HG03095 (cell line): ENCODE data around the gene TNFRSF11A.

Experiments used
- ATAC-seq: cut with Tn5 transposase; IDR thresholded peaks from one replicate; pipeline ENCODE4 v1.9.1; 2021; ENCODE audit warnings: moderate library complexity; ENCODE audit not compliant: unreplicated experiment

TNFRSF11A gene

GRCh38 chr18:62324917-62325805, at the start of gene TNFRSF11A:
TSS of gene TNFRSF11A (plus strand) at chr18:62325310. CDS start at chr18:62325353, 43 bp downstream.
- peak; percentile 56 for ATAC-seq

GRCh38 chr18:62277045-62277444, 48.1 kb upstream of the TNFRSF11A start:
- ATAC-seq: no peak

- ATAC-seq: no peak
These were observed 45.5 kb upstream of the TNFRSF11A start for GRCh38 chr18:62279561-62279960.

- ATAC-seq: no peak
These were observed 45.1 kb upstream of the TNFRSF11A start for GRCh38 chr18:62280058-62280457.

- no peak for ATAC-seq
These were observed 44.3 kb upstream of the TNFRSF11A start for GRCh38 chr18:62280786-62281185.

GRCh38 chr18:62281684-62282083, 43.4 kb upstream of the TNFRSF11A start:
- ATAC-seq: no peak

- ATAC-seq: no peak
These were observed 42.9 kb upstream of the TNFRSF11A start for GRCh38 chr18:62282188-62282629.

- no peak for ATAC-seq
These were observed 40.5 kb upstream of the TNFRSF11A start for GRCh38 chr18:62284637-62285036.

- ATAC-seq: no peak
These were observed 39.8 kb upstream of the TNFRSF11A start for GRCh38 chr18:62285281-62285680.

- ATAC-seq: peak; percentile 42
These were observed 37.1 kb upstream of the TNFRSF11A start for GRCh38 chr18:62287781-62288664.

GRCh38 chr18:62288665-62289008, 36.5 kb upstream of the TNFRSF11A start:
- ATAC-seq: peak; percentile 70

- peak; percentile 62 for ATAC-seq
These were observed 36.1 kb upstream of the TNFRSF11A start for GRCh38 chr18:62289047-62289446.

GRCh38 chr18:62294073-62294472, 31.0 kb upstream of the TNFRSF11A start:
- ATAC-seq: no peak

- ATAC-seq: no peak
These were observed 24.6 kb upstream of the TNFRSF11A start for GRCh38 chr18:62300359-62300963.

GRCh38 chr18:62301322-62301721, 23.8 kb upstream of the TNFRSF11A start:
- no peak for ATAC-seq

GRCh38 chr18:62312851-62313250, 12.3 kb upstream of the TNFRSF11A start:
- no peak for ATAC-seq

GRCh38 chr18:62318228-62319180, 6.6 kb upstream of the TNFRSF11A start:
- no peak for ATAC-seq

- no peak for ATAC-seq
These were observed 3.9 kb upstream of the TNFRSF11A start for GRCh38 chr18:62321201-62321600.

- no peak for ATAC-seq
These were observed 1.5 kb upstream of the TNFRSF11A start for GRCh38 chr18:62323483-62324180.
